HG03280 (cell line): Measurements from ENCODE around the gene RNU7-1.

Experiments used
- ATAC-seq: cut with Tn5 transposase; IDR thresholded peaks from one replicate; pipeline ENCODE4 v1.9.1; 2021; ENCODE audit warnings: mild to moderate bottlenecking, moderate library complexity; ENCODE audit not compliant: unreplicated experiment

RNU7-1 gene

DNA sequence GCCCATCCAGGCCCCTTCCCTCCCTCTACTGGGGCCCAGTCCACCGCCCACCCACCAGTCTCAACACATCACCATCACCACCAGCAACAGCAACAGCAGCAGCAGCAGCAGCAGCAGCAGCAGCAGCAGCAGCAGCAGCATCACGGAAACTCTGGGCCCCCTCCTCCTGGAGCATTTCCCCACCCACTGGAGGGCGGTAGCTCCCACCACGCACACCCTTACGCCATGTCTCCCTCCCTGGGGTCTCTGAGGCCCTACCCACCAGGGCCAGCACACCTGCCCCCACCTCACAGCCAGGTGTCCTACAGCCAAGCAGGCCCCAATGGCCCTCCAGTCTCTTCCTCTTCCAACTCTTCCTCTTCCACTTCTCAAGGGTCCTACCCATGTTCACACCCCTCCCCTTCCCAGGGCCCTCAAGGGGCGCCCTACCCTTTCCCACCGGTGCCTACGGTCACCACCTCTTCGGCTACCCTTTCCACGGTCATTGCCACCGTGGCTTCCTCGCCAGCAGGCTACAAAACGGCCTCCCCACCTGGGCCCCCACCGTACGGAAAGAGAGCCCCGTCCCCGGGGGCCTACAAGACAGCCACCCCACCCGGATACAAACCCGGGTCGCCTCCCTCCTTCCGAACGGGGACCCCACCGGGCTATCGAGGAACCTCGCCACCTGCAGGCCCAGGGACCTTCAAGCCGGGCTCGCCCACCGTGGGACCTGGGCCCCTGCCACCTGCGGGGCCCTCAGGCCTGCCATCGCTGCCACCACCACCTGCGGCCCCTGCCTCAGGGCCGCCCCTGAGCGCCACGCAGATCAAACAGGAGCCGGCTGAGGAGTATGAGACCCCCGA is 6.8 kb upstream of the RNU7-1 start:
- no peak for ATAC-seq

DNA sequence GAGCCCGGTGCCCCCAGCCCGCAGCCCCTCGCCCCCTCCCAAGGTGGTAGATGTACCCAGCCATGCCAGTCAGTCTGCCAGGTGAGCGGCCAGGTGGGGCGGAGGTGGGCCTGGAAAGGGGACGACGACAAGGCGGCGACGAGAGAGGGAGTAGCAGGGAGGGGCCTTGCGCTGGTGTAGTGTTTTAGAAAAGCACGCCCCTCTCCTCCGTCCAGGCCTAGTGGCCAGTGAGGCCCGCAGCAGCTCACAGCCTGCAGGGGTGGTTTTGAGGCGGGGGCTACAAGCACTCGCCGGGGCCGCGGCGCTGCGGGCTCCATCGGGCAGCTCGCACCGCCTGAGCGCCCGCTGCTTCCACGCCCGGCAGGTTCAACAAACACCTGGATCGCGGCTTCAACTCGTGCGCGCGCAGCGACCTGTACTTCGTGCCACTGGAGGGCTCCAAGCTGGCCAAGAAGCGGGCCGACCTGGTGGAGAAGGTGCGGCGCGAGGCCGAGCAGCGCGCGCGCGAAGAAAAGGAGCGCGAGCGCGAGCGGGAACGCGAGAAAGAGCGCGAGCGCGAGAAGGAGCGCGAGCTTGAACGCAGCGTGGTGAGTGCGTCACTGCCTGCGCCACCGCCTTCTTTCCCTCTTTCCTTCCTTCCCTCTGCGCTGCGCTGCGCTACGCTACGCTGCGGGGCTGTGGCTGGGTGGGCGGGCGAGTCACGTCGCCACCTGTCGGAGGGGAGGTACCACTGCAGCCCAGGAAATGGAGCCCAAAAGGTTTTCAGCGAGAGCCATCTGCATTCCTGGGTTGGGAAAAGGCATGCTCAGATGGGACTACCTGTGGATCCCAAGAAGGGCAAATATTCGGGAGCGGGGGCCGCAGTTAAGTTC is 5.9 kb upstream of the RNU7-1 start:
- peak; percentile 89 for ATAC-seq

DNA sequence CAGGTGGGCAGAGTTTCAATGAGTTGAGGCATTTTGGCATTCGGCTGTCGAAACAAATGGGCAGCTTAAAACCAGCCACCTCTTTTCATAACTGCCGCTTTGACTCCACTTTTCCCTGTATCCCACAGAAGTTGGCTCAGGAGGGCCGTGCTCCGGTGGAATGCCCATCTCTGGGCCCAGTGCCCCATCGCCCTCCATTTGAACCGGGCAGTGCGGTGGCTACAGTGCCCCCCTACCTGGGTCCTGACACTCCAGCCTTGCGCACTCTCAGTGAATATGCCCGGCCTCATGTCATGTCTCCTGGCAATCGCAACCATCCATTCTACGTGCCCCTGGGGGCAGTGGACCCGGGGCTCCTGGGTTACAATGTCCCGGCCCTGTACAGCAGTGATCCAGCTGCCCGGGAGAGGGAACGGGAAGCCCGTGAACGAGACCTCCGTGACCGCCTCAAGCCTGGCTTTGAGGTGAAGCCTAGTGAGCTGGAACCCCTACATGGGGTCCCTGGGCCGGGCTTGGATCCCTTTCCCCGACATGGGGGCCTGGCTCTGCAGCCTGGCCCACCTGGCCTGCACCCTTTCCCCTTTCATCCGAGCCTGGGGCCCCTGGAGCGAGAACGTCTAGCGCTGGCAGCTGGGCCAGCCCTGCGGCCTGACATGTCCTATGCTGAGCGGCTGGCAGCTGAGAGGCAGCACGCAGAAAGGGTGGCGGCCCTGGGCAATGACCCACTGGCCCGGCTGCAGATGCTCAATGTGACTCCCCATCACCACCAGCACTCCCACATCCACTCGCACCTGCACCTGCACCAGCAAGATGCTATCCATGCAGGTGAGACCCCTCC is 5.0 kb upstream of the RNU7-1 start:
- ATAC-seq, result no peak

DNA sequence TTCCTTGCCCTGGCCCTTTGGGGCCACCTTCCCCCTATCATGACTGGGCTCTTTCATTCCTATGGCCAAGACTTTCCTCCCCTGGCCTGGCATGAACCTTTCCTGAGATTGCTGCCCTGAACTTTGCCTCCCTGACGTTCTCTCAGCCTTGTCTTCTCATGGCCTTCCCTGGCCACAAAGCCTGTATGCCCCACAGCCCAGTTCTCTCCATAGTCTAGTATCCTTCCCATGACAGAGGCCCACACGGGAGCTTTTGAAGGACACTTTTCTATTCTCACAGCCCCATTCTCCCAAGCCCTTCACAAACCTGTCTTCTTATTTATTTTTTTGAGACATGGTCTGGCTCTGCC is 4.5 kb upstream of the RNU7-1 start:
- no peak for ATAC-seq

DNA sequence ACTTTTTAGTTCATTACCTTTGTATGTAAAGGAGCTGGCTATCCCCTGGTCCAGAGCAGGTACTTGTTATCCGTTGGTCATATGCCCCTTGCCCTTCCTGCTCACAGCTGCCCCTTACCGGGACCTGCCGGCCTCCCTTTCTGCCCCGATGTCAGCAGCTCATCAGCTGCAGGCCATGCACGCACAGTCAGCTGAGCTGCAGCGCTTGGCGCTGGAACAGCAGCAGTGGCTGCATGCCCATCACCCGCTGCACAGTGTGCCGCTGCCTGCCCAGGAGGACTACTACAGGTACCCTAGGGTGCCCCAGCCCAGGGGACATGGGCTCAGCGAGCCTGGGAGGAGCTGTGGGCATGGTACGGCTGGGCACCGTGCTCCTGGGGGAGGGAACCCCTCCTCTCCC is 2.3 kb upstream of the RNU7-1 start:
- no peak for ATAC-seq

DNA sequence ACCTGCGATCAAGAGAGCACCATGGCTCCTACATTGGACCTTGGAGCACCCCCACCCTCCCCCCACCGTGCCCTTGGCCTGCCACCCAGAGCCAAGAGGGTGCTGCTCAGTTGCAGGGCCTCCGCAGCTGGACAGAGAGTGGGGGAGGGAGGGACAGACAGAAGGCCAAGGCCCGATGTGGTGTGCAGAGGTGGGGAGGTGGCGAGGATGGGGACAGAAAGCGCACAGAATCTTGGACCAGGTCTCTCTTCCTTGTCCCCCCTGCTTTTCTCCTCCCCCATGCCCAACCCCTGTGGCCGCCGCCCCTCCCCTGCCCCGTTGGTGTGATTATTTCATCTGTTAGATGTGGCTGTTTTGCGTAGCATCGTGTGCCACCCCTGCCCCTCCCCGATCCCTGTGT is 1.8 kb upstream of the RNU7-1 start:
- no peak for ATAC-seq

DNA sequence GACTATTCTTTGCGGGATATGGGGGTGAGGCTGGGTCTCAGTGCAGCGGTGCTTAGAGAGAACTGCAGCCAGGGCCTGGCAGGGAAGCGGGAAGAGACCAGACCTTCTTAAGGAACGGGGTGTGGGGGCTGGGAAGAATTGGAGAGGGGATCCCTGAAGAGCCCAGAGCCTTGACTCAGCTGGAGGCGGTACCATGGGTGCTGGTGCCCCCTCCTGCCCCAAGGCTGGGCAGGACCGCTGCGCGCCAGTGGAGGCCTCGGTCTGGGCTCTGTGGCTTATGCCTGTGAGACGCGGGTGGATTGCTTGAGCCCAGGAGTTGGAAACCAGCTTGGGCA is 1.3 kb upstream of the RNU7-1 start:
- ATAC-seq, result no peak

DNA sequence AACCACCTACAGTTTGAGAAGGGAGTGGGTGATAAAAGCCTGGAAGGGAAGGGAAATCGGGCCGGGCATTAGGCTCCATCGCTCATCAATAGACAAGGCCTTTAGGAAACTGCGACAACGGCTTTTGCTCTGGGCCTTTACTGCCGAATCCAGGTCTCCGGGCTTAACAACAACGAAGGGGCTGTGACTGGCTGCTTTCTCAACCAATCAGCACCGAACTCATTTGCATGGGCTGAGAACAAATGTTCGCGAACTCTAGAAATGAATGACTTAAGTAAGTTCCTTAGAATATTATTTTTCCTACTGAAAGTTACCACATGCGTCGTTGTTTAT is 261 bp upstream of the RNU7-1 start:
- peak; percentile 29 for ATAC-seq

DNA sequence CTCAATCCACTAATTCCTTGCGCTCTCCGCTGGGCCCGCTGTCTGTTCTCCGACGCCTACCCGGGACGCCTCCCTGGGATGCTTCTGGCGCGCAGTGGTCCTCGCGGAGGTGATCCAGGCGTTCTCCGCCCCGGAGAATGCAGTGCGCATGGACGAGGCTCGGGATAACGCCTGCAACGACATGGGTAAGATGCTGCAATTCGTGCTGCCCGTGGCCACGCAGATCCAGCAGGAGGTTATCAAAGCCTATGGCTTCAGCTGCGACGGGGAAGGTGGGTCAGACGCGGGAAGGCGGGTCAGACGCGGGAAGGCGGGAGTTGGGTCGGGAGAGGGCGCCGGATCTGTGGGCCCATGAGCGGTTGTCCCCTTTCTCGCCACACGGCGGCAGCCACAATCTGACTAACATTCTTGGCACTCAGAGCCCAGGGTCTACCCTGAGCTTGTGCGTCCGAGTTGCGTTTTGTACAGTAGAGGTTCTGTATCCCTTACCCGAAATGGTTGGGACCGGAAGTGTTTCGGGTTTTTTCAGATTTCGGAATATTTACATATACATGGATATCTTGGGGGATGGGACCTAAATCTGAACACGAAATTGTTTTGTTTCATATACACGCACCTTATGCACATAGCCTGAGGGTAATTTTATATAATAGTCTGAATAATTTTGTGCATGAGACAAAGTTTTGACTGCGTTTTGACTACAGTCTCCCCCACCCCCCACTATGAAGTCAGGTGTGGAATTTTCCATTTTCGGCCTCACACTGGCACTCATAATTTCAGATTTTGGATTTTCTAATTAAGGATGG is 968 bp downstream of the RNU7-1 start:
- peak; percentile 42 for ATAC-seq

DNA sequence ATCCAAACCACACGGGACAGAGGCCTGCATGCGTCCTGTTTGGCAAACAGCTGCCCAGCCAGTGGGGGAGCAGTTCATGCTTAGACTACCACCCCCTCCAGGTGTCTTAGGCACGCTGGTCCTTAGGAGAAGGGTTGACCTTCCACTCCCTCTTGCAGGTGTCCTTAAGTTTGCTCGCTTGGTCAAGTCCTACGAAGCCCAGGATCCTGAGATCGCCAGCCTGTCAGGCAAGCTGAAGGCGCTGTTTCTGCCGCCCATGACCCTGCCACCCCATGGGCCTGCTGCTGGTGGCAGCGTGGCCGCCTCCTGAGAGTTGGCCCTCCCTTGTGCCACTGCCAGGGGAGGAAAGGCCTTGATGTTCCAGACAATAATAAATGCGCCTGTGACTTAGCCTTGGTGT is 2.0 kb downstream of the RNU7-1 start:
- no peak for ATAC-seq

DNA sequence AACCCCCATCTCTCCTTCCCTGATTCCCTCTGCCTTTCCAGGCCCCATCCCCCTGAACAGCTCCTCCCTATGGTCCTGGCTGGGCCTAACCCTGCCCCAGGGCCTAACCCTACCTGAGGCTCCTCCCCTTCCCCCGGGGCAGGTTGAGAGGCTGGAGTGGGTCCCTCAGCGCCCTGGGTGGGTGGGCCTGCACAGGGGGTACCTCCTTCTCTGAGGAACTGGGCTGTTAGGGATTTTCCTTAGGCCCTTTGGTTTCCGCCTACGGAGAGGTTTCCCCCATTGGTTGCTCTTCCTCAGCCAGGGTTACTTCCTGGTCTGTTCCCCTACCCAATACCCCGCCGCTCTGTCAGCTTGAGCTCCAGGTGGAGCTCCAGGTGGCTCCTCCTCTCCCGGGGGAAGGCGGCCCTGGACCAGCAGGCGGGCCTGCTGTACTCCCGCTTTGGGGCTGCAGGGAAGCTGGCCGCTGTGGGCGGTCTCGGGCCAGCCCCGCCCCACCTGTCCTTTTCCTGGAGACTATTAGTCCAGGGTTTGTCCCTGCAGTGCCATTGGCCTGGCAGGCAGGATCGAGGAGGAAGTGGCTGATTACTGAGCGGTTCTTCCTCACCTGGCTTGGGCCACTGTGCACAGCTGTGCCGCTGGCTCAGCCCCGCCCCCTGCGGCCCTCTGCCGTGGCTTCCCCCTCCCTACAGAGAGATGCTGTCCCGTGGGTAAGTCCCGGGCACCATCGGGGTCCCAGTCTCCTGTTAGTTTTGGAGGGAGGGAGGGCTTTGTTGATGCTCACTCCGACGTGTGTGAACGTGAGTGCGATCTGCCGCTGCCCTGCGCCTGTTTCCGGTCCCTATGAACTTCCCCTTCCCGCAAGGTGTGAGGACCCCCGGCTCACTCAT is 2.7 kb downstream of the RNU7-1 start:
- ATAC-seq, result peak; percentile 13

DNA sequence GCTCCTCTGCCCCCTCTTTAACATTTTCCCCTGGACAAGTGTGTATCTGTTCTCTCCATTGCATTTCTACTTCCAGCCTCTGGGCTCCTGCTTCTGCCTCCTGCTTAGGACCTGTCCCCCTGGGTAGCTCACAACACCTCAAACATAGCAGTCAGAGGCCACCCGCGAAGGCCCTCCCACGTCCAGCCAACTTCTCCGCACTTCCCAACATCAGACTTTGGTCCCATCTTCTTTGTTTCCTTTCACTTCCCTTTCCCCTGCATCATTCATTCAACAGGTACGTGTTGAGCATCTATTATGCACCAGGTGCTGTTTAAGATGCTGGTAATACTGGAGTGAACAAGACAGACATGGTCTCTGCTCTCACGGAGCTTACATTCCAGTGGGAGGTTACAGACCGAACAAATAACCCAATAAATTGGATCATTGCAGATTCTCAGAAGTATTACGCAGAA is 3.3 kb downstream of the RNU7-1 start:
- no peak for ATAC-seq

DNA sequence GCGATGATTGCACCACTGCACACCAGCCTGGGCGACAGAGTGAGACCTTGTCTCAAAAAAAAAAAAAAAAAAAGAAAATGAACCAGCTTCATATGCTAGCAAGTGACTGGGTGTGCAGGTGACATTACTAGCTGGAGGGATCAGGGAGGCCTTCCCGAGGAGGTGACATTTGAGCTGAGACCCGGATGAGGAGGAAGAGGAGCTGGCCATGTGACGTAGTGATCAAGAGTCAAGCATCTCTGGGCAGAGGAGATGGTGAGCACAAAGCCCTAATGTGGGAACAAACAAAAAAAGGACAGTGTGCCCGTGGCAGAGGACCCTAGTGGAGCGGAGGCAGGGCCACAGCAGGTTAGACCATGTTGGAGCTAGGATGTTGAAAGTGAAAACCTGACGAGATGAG is 4.0 kb downstream of the RNU7-1 start:
- no peak for ATAC-seq

DNA sequence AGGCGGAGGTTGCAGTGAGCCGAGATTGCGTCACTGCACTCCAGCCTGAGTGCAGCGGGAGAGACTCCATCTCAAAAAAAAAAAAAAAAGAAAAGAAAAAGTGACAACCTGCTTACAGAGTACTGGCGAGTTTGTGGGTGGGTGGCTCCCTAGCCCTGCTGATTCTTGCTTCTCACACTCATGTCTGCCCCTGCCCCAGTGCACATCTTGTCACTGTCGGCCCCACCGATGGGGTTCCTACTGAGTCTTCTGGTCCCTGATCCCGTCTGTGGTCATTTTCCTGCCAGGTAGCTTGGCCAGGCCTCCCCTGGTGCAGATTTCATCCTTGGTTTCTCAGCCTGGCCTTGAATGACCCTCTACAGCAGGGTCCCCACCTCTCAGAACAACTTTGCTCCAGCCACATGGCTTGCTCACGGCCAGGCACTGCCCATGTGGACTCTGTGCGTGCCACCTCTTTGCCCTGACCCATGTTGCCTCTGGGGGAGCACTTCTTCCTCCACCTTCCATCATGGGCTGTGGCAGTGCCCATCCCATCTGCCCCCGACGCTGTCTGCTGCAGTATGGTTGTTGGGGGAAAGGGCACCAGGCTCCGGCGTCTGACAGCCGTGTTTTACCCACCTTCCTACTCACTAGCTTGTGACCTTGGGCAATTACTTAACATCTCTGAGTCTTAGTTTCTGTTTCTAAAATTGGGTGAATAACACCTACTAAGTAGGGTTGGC is 5.4 kb downstream of the RNU7-1 start:
- no peak for ATAC-seq

DNA sequence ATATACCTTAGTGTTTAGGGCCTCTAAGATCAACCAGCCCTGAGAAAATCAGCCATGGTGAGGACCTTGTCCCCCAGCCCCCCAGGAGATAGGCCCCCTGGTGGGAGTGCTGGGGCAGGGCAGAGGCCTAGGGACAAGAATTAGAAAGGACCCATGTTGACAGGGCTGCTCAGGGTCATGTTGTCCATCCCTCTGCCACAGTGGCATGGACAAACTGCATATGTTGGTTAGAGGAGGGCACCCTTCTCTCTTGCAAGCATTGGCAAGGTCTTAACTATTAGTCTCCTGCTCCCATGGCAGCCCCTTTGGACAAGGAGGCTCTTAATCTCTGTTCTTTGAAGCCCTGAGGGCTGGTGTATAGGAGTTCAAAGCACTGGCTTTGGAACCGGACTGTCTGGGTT is 6.8 kb downstream of the RNU7-1 start:
- ATAC-seq, result no peak

DNA sequence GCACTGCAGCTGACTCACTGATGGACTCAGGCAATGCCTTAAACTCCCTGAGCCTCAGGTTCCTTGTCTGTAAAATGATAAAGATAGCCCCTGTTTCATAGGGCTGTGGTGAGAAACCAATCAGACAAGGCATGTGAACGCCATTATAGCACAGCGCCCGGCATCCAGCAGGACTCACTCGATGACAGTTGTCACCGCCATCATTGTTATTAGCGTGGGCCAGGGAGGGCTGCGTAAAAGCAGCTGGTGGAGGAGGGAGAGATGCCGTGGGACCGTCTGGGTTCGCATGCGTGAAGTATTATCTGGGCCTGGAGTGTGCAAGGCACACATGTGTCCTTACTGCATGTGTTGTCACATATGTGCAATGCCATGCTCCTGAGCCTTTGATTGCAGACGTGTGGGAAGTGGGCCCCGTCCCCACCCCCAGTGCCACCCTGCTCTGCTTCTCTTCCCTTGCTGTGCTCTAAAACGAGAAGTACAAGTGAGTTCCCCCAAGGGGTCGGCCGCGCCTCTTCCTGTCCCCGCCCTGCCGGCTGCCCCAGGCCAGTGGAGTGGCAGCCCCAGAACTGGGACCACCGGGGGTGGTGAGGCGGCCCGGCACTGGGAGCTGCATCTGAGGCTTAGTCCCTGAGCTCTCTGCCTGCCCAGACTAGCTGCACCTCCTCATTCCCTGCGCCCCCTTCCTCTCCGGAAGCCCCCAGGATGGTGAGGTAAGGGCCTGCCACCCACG is 7.4 kb downstream of the RNU7-1 start, which contains the start of gene PTPN6:
Gene PTPN6, plus strand, starts transcription at position 546 of the 730 bp plus-strand sequence. Its CDS starts 157 bp downstream, at position 703.
- ATAC-seq, result no peak

DNA sequence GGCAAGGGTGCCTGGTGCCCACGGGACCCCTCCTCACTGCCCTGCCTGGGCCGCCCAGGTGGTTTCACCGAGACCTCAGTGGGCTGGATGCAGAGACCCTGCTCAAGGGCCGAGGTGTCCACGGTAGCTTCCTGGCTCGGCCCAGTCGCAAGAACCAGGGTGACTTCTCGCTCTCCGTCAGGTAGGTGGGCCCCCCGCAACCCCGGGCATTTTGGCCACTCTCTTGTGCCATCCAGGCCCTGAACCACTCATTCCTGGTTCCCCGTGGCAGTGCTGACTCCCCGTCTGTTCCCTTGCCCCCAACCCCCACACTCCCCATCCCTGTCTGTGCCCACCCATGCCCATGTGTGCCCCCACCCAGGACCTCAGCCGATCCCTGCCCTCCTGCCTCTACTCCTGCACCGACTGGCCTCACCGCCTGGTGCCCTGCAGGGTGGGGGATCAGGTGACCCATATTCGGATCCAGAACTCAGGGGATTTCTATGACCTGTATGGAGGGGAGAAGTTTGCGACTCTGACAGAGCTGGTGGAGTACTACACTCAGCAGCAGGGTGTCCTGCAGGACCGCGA is 8.0 kb downstream of the RNU7-1 start:
- ATAC-seq, result no peak
